Liver (tissue), 9 donors: Measurements from ENCODE around the gene AXDND1. TPM values are rescaled to one million over a fixed set of nuclear protein-coding genes. Genes with fewer than 3 reads are reported as not detected.

Experiments
- DNase-seq: peaks from one replicate; pipeline ENCODE4 v3.0.0-alpha.2; 2017; ENCODE audit warnings: low spot score
- H3K27ac ChIP-seq, 2 donors: one replicate each; pipeline ENCODE4 v1.7.0; 2013; ENCODE audit warnings: inconsistent platforms in 2 of 2, low read length in 2 of 2, control low read depth in 1 of 2, low read depth in 1 of 2, mild to moderate bottlenecking in 1 of 2
- H3K27me3 ChIP-seq, 4 donors: one replicate each; pipeline versions ENCODE4 v1.6.1 to v1.7.0; 2013; ENCODE audit warnings: low read length in 3 of 4, inconsistent platforms in 1 of 4, mild to moderate bottlenecking in 1 of 4, moderate library complexity in 1 of 4; ENCODE audit not compliant: control insufficient read depth in 4 of 4, insufficient read depth in 4 of 4
- H3K36me3 ChIP-seq, 4 donors: one replicate each; pipeline versions ENCODE4 v1.6.1 to v1.7.0; 2013; ENCODE audit warnings: low read length in 3 of 4, mild to moderate bottlenecking in 3 of 4, low read depth in 1 of 4, moderate library complexity in 1 of 4; ENCODE audit not compliant: control insufficient read depth in 4 of 4, insufficient read depth in 3 of 4
- H3K4me1 ChIP-seq, 4 donors: one replicate each; pipeline versions ENCODE4 v1.6.1 to v1.7.0; 2013; ENCODE audit warnings: low read length in 3 of 4, mild to moderate bottlenecking in 3 of 4, moderate library complexity in 1 of 4; ENCODE audit not compliant: control insufficient read depth in 4 of 4, insufficient read depth in 4 of 4
- H3K4me3 ChIP-seq, 3 donors: one replicate each; pipeline versions ENCODE4 v1.6.1 to v1.7.0; 2013; ENCODE audit warnings: low read length in 3 of 3, control low read depth in 1 of 3, low read depth in 1 of 3, mild to moderate bottlenecking in 1 of 3
- H3K9ac ChIP-seq, 2 donors: one replicate each; pipeline ENCODE4 v1.7.0; 2013; ENCODE audit warnings: low read length in 2 of 2, mild to moderate bottlenecking in 2 of 2, moderate library complexity in 2 of 2, control low read depth in 1 of 2, low read depth in 1 of 2
- H3K9me3 ChIP-seq, 4 donors: one replicate each; pipeline versions ENCODE4 v1.6.1 to v1.7.0; 2013; ENCODE audit warnings: low read length in 3 of 4; ENCODE audit not compliant: control insufficient read depth in 4 of 4
- FOXA1 ChIP-seq: IDR thresholded peaks from 2 replicates; pipeline ENCODE4 v1.6.1; 2016; ENCODE audit warnings: antibody characterized with exemption
- FOXA2 ChIP-seq: IDR thresholded peaks from 2 replicates; pipeline ENCODE4 v1.6.1; 2016; ENCODE audit warnings: antibody characterized with exemption
- HNF4A ChIP-seq, 2 donors: conservative IDR thresholded peaks; 2 replicates each; pipeline ENCODE4 v1.6.1; 2016; ENCODE audit warnings: antibody characterized with exemption in 2 of 2, mild to moderate bottlenecking in 2 of 2
- HNF4G ChIP-seq: IDR thresholded peaks from 2 replicates; pipeline ENCODE4 v1.6.1; 2016; ENCODE audit warnings: antibody characterized with exemption
- JUND ChIP-seq, 2 donors: IDR thresholded peaks; 2 replicates each; pipeline ENCODE4 v1.6.1; 2016; ENCODE audit warnings: antibody characterized with exemption in 2 of 2
- NR2F2 ChIP-seq: IDR thresholded peaks from 2 replicates; pipeline ENCODE4 v1.6.1; 2016; ENCODE audit warnings: antibody characterized with exemption
- SP1 ChIP-seq: IDR thresholded peaks from 2 replicates; pipeline ENCODE4 v1.6.1; 2018; ENCODE audit warnings: antibody characterized with exemption, mild to moderate bottlenecking
- TAF1 ChIP-seq: conservative IDR thresholded peaks from 2 replicates; pipeline ENCODE4 v1.6.1; 2016; ENCODE audit warnings: antibody characterized with exemption, mild to moderate bottlenecking
- YY1 ChIP-seq: IDR thresholded peaks from 2 replicates; pipeline ENCODE4 v1.6.1; 2016; ENCODE audit warnings: antibody characterized with exemption, mild to moderate bottlenecking
- WGBS: extraction: QIAGEN DNeasy Blood & Tissue Kit; methylation state at CpG from one replicate; pipeline ENCODE4 v1.1.7; 2013; 5-methylcytosine and 5-hydroxymethylcytosine counted together
- polyA plus RNA-seq, 2 donors: library from polyadenylated mRNA; stranded (reverse) in 1 of 2; unstranded in 1 of 2; fragments of 200-250 nt in 1 of 2; fragments of >200 nt in 1 of 2; fragmentation: Nextera tagmentation in 1 of 2; extraction: Ambion mirVana in 1 of 2; gene quantifications; one replicate each; pipeline versions ENCODE4 v1.2.1 to v1.2.3, GENCODE V29; 2013 to 2015
- total RNA-seq, 2 donors: library from RNA; depleted of rRNA; stranded (reverse); fragments of >200 nt; gene quantifications; one replicate each; pipeline ENCODE4 v1.2.3, GENCODE V29; 2014
- TF ChIP-seq, protein P1 (sequence below): fragments of 150-350 bp; IDR thresholded peaks from 2 replicates; pipeline ENCODE4 v1.5.1; 2017; ENCODE audit warnings: improper control_type of control experiment, low read depth, low read length; ENCODE audit not compliant: missing input control
- TF ChIP-seq, protein P2 (sequence below): IDR thresholded peaks from 2 replicates; pipeline ENCODE4 v1.6.1; 2016; ENCODE audit warnings: antibody characterized with exemption
- TF ChIP-seq, protein P3 (sequence below): IDR thresholded peaks from 2 replicates; pipeline ENCODE4 v1.6.1; 2016; ENCODE audit warnings: antibody characterized with exemption
- donor health status: healthy.
- donor health status: healthy.
- donor health status: healthy.
- donor health status: healthy.
- donor health status: healthy.

Gene AXDND1
- total and polyA plus RNA-seq, 4 donors: 0.25 TPM; not detected in 3

GRCh38 chr1:179541774-179542173, 176.0 kb downstream of the AXDND1 start:
- WGBS: 67% methylated on average over 2 of the region's 2 CpGs
- H3K9ac ChIP-seq: no peak overlapping the region
- H3K4me3 ChIP-seq: no peak overlapping the region
- DNase-seq: no peak
- no peaks in the 10 kb centered on the region for H3K36me3 ChIP-seq
- H3K27me3 ChIP-seq: no peaks in the 10 kb centered on the region
- TF ChIP-seq YY1 (no peak), HNF4A (conservative IDR thresholded peaks at IDR 0.05) (no peak), NR2F2 (no peak), HNF4G (no peak), SP1 (no peak), FOXA2 (no peak), FOXA1 (no peak)
- TF ChIP-seq, protein P1, sequence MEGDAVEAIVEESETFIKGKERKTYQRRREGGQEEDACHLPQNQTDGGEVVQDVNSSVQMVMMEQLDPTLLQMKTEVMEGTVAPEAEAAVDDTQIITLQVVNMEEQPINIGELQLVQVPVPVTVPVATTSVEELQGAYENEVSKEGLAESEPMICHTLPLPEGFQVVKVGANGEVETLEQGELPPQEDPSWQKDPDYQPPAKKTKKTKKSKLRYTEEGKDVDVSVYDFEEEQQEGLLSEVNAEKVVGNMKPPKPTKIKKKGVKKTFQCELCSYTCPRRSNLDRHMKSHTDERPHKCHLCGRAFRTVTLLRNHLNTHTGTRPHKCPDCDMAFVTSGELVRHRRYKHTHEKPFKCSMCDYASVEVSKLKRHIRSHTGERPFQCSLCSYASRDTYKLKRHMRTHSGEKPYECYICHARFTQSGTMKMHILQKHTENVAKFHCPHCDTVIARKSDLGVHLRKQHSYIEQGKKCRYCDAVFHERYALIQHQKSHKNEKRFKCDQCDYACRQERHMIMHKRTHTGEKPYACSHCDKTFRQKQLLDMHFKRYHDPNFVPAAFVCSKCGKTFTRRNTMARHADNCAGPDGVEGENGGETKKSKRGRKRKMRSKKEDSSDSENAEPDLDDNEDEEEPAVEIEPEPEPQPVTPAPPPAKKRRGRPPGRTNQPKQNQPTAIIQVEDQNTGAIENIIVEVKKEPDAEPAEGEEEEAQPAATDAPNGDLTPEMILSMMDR: no peak
- TF ChIP-seq, protein P2, sequence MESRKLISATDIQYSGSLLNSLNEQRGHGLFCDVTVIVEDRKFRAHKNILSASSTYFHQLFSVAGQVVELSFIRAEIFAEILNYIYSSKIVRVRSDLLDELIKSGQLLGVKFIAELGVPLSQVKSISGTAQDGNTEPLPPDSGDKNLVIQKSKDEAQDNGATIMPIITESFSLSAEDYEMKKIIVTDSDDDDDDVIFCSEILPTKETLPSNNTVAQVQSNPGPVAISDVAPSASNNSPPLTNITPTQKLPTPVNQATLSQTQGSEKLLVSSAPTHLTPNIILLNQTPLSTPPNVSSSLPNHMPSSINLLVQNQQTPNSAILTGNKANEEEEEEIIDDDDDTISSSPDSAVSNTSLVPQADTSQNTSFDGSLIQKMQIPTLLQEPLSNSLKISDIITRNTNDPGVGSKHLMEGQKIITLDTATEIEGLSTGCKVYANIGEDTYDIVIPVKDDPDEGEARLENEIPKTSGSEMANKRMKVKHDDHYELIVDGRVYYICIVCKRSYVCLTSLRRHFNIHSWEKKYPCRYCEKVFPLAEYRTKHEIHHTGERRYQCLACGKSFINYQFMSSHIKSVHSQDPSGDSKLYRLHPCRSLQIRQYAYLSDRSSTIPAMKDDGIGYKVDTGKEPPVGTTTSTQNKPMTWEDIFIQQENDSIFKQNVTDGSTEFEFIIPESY: no peak
- no peaks in the 10 kb centered on the region for H3K4me1 ChIP-seq
- H3K9me3 ChIP-seq: no peaks in the 10 kb centered on the region
- H3K27ac ChIP-seq: no peak overlapping the region

GRCh38 chr1:179545321-179545720, 179.6 kb downstream of the AXDND1 start:
- Histone ChIP-seq H3K36me3 (no peaks in the 10 kb centered on the region), H3K4me1 (no peaks in the 10 kb centered on the region)
- DNase-seq: no peak

More at GRCh38 chr1:179545321-179545720, 179.6 kb downstream of the AXDND1 start:
- no peak overlapping the region for H3K27ac ChIP-seq
- no peak overlapping the region for H3K4me3 ChIP-seq
- no peaks in the 10 kb centered on the region for H3K9me3 ChIP-seq
- WGBS: 79% methylated on average over 3 of the region's 3 CpGs
- H3K9ac ChIP-seq: no peak overlapping the region
- H3K27me3 ChIP-seq: no peaks in the 10 kb centered on the region
- TF ChIP-seq, protein P2: no peak
- TF ChIP-seq YY1: no peak
- TF ChIP-seq FOXA2: no peak
- TF ChIP-seq, protein P3, sequence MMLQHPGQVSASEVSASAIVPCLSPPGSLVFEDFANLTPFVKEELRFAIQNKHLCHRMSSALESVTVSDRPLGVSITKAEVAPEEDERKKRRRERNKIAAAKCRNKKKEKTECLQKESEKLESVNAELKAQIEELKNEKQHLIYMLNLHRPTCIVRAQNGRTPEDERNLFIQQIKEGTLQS: no peak
- TF ChIP-seq JUND (IDR thresholded peaks at IDR 0.05): no peak
- no peak for TF ChIP-seq TAF1
